Endometrium (tissue), 2 donors: ENCODE measurements around the gene INF2.
"Not testable (repeated sequence)": the region's sequence is repeated elsewhere in the genome, so short reads cannot be mapped to it uniquely, and the experiment has no call there.

ENCODE experiments used
- FAIRE-seq: peaks from 2 replicates; lab custom pipeline; 2012; peaks lifted over from hg19 to GRCh38; lab: Jason Lieb, UNC
- donor health status: control.
- donor health status: control.

INF2 gene

GRCh38 chr14:104689109-104689880 is at the start of gene INF2:
Gene INF2 (plus strand): TSS chr14:104689618. CDS start chr14:104701366, 11,748 bp downstream.
- no peak for FAIRE-seq

- FAIRE-seq, result no peak
Observed at GRCh38 chr14:104639885-104640548, 49.4 kb upstream of the INF2 start.

DNA sequence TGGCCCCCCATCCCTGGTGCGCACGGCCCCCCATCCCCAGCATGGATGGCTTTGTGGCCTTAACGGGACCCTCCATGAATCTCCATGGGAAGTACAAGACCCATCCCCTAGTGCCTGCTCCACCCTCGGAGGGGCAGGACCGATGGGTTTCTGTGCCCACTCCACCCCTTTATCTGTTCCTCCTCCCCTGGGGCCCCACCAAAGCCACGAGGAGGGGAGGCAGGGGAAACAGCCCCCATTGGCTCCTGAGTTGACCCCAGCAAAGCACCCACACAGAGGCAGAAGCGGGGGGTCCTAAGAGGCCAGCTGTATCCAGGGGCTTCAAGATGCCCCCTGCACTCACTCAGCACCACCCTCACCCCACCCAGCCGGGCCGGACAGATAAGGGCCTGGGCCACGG is 48.7 kb upstream of the INF2 start:
- no peak for FAIRE-seq

DNA sequence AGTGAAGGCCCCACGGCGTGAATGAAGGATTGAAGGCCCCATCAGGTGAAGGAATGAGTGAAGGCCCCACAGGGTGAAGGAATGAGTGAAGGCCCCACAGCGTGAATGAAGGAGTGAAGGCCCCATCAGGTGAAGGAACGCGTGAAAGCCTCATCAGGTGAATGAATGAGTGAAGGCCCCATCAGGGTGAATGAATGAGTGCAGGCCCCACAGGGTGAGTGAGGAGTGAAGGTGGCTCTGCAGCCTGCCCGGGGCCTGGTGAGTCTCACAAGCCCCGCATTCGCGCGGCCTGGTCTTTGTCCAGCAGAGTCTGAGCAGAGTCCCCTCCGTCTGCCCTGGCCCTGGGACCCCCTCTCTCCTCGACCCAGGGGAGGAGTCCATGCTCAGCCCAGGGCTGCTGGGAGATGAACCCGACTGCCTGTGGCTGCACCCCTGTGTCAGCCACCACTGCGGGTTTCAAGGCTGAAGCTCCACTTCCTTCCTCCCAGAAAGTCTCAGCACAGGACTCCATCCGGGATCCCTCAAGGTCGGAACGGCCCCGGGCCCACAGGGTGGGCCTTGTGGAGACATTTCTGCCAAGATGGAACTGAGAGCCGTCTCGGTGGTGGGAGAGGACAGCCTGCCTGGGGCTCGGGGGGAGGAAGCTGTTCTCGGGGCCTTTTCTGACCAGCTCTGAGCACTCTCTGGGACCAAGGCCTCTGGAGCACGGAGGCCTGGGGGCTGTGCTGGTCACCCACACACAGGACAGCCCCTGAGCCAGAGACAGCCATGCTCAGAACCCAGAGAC is 47.5 kb upstream of the INF2 start:
- FAIRE-seq, result no peak

DNA sequence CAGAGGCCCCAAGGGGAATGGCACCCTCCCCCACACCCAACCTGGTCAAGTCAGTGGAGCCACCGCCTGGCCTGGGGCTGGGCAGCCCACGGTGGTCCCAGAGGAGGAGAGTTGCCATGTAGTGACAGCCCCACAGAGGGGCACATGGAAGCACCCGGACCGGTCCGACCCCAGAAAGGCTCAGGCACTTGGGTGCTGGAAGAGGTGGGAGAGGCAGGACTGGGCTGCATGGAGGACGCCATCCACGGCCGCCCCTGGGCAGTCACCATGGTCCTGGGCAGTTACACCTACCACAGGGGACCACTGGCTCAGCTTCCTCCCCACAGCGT is 46.9 kb upstream of the INF2 start:
- no peak for FAIRE-seq

GRCh38 chr14:104643306-104643705 is 46.1 kb upstream of the INF2 start:
- no peak for FAIRE-seq

GRCh38 chr14:104644091-104644635 is 45.3 kb upstream of the INF2 start:
- FAIRE-seq, result no peak

GRCh38 chr14:104644656-104645378 is 44.6 kb upstream of the INF2 start:
- no peak for FAIRE-seq

- FAIRE-seq, result no peak
Observed at GRCh38 chr14:104647467-104648043, 41.9 kb upstream of the INF2 start.

DNA sequence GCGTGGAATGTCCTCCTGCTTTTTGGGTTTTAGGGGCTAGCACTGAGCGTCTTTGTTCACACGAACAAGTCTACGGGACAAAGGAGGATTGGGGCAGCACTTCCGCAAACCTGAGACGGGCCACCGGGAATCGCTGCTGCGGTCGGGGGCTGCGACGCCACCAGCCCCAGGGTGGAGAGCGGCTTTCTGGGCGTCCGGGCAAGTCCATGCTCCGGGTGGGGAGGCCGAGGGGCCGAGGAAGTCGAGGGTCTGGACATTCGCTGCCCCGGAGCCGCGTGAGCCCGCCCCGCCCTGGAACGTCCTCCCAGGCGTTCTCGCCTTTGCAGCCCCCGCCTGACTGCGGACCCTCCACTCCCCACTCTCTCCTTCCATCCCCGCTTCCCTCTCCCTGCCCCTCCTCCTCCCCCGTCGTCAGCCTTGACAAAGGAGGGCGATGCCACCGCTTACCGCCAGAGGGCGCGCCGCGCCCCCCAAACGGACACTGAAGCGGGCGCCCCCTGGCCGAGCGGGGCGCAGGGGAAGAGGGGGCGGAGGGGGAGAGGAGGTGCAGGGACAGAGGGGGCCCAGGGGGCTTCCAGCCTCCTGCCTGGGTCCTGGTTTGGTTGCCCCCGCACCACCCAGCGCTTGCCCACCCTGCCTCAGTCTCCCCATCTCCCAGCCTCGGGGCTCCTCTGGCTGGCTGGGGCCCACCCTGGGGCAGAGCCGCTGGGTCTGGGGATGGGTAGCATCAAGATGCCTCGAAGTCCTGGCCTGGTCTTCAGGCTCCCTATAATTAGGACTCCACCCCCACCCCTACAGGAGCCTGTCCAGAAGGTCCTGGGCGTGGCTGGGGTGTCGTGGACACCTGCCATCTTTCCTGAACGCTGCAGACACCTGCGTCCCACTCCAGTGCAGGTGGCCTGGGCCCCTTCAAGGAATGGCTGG is 39.1 kb upstream of the INF2 start:
- no peak for FAIRE-seq

- no peak for FAIRE-seq
Observed at GRCh38 chr14:104650981-104651875, 38.2 kb upstream of the INF2 start.

DNA sequence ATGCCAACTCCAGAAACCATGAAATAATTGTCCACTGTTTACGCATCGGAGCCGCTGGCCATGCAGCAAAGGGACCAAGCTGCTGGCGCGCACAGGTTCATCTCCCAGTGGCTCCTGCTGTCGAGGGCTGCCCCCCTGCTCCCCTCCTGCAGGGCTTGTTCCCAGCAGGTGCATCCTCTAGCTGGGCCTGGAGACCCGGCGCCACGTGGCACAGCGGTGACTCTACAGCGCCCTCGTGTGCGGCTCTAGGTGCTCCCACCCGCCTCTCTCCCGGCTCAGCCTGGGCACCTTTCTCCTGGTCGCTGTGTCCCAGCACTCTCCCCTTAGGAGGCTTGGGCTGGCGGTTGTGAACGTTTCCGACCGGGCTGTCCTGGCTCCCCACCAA is 37.5 kb upstream of the INF2 start:
- no peak for FAIRE-seq

DNA sequence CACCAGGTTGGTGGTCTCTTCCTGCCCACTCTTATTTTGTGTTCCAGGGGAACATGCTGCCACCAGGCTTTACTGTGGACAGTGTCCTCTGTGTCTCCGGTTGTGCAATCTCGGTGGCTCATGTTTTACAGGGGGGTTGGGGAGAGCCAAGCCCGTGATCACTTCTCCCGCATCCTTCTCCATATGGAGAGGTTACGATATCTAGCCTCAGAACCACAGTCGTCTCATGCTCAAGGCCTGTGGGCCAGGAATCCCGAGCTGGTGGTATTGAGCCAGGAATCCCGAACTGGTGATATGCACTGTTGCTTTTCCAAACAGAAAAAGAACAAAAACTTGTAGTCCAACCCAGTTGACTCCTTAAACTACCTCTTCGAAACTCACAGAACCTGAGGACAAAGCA is 37.0 kb upstream of the INF2 start:
- FAIRE-seq, result no peak

GRCh38 chr14:104653130-104653920 is 36.1 kb upstream of the INF2 start:
- not testable (repeated sequence) for FAIRE-seq

GRCh38 chr14:104654119-104654518 is 35.3 kb upstream of the INF2 start:
- FAIRE-seq, result no peak

DNA sequence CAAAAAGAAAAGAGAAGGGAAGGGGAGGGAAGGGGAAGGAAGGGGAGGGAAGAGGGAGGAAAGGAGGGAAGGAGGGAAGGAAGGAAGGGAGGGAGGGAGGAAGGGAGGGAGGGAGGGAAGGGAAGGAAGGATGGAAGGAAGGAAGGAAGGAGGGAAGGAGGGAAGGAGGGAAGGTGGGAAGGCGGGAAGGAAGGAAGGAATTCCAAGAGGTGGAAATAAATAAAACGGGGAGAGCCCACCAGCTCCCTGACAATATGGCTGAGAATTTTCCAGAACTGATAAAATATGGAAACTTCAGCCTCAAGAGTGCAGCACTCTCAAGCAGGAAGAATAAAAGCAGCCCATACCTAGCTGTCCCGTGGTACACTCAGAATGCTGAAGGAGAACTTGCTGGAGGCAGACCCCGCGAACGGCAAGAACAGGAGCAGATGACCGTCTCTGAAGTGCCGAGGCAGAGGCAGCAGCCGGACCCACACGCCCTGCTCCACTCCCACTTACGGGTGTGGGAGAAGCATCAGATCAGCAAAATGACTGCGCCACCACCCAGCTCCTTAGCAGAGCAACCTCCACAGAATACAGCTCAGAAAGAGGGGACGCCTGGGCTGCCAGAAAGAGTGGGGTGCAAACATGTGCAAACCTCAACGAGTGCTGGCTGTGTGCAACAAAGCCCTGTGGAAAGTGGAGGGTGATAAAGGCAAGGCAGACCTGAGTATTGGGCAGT is 34.1 kb upstream of the INF2 start:
- no peak for FAIRE-seq

DNA sequence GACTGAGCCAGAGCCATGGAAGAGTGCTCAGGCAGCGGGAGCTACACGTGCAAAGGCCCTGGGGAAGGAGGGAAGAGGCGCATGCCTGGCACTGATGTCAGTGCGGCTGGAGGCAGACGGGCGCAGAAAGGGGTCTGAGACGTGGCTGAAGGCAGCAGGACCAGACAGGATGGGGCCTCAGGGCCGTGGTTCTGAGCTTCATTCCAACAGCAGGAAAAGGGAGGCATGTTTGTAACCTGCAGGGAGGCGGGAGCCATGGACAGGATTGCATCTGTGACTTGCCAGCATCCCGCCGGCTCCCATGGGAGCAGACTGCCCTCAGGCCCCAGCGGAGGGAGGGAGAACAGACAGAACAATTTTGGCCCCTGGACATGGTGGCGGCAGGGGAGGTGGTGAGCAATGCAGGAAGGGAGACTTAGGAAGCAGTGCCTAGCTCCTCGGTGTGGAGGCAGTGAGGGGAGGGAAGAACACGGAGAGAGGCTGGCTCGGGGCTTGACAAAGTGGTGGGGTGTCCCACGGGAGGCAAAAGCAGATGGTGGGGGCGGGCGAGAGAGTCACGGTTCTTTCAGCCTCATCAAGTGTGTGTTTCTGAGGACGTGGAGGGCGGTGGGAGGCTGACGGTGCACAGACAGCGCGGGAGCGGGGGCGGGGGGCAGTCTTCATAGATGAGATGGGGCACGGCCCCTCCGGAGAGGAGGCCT is 33.3 kb upstream of the INF2 start:
- no peak for FAIRE-seq
